ENCODE results near the gene TALDO1.

The TALDO1 gene

DNA sequence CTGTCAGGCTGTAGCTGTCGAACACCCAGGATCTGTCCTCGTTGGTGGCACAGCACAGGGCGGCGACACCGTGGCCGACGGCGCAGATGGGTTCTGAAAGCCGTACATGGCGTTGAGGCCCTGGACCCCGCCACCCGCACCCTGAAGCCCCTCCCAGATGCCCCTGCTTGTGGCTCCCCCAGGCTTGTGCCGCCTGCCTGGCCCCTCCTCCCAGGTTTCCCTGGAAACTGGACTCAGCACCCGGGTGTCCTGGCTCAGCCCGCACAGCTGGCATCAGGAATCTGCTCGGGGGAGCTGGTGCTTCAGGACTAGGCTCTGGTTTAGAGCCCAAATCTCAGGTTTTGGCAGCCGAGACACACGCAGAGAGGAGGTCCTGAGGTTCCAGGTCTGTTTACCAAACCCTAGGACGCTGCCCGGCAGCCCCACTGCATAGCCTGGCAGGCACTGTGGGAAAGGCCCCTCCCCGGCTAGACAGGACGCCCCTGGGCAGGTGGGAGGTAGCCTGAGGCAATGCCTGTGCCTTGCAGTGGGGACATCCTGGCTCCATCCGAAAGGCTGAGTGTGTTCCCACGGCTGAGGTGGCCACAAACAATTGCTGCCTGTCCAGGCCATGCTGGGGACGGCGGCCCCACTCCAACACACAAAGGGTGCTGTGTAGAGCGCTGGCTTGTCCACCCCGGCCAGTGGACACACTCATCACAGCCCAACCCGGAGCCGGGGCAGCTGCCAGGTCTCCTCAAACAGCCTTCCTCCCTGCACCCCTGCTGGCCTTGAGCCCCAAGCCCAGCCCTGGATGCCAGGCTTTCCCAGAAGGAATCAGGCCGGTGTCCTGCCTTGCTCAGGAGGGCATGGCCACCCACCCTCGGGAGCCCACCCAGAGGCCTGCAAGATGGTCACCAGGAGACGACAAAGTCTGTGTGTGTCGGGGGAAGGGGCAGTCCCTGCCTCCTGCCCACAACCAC, 25.4 kb downstream of the TALDO1 start:
- H3K4me3 ChIP-seq (ENCODE audit: low read depth, low read length): no peak overlapping the region
- no peak for DNase-seq (ENCODE audit: low read depth)
- TF ChIP-seq CTCF (conservative IDR thresholded peaks at IDR 0.05; ENCODE audit: low read depth, low read length): no peak

GRCh38 chr11:773425-773824, 26.2 kb downstream of the TALDO1 start:
- DNase-seq (ENCODE audit: low read depth): no peak
- no peak overlapping the region for H3K4me3 ChIP-seq (ENCODE audit: low read depth, low read length)
- TF ChIP-seq CTCF (conservative IDR thresholded peaks at IDR 0.05; ENCODE audit: low read depth, low read length): no peak

- TF ChIP-seq CTCF (conservative IDR thresholded peaks at IDR 0.05; ENCODE audit: low read depth, low read length): no peak
- DNase-seq (ENCODE audit: low read depth): no peak
- no peak overlapping the region for H3K4me3 ChIP-seq (ENCODE audit: low read depth, low read length)
Measured at GRCh38 chr11:773830-774229, 26.6 kb downstream of the TALDO1 start.

DNA sequence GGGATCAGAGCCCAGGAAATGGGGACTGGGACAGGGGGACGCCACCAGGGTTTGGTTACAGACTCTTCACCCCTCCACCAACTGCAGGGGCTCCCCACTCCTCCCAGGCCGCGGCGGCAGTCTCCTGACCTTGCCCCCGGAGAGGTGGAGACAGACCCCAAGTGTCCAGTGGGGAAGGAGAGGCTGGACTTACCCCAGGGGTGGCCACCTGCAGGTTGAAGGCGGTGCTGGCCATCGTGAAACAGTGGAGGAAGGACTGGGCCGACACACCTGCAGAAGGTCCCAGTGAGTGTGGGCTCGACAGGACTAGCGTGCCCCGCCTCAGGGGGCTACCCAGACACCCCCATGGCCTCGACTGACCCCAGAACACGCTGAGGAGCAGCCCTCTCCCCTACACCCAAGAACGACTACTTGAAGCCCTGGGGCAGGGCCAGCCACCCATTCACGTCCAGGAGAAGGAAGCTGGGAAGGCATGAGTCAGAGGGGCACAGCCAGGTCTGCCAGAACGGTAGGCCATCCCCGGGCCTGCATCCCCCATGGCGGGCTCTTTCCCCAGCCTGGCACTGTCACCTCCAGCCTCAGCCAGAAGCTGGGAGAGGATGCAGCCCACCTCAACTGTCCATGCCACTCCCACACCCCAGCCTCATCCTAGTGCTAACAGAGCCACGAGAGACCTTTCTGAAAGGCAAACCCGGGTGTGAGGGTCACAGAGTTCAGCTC, 27.8 kb downstream of the TALDO1 start:
- no peak for TF ChIP-seq CTCF (conservative IDR thresholded peaks at IDR 0.05; ENCODE audit: low read depth, low read length)
- peak overlapping the region; percentile 18 for H3K4me3 ChIP-seq (ENCODE audit: low read depth, low read length)
- DNase-seq (ENCODE audit: low read depth): no peak

DNA sequence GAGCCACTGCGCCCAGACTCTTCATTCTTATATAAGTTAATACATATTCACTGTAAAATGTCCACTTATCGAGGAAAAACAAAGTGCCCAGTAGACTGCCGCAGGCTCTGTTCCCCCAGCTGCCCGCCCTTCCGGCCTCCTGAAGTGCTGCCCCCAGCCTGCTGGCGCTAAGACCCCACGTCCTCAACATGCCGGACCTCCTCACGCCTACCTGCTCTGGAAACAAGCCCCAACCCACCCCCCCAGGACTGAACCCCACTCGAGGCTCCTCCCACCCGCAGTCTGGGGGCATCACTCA, 28.9 kb downstream of the TALDO1 start:
- no peak for TF ChIP-seq CTCF (conservative IDR thresholded peaks at IDR 0.05; ENCODE audit: low read depth, low read length)
- peak overlapping the region; percentile 88 for H3K4me3 ChIP-seq (ENCODE audit: low read depth, low read length)
- no peak for DNase-seq (ENCODE audit: low read depth)

GRCh38 chr11:776561-777287, 29.5 kb downstream of the TALDO1 start:
- DNase-seq (ENCODE audit: low read depth): peak; percentile 34
- TF ChIP-seq CTCF (conservative IDR thresholded peaks at IDR 0.05; ENCODE audit: low read depth, low read length): no peak
- peak overlapping the region; percentile 88 for H3K4me3 ChIP-seq (ENCODE audit: low read depth, low read length)
